Stimulated activated CD8-positive, alpha-beta memory T cell treated with anti-CD3 and anti-CD28 coated beads, Interleukin-7, amount 100 ng/mL, for 1 hour (primary cell): Measurements from ENCODE around the gene INSM1.

ENCODE experiments used
- DNase-seq, 2 donors: peaks; one replicate each; pipeline ENCODE4 v3.0.0-alpha.2; 2020; ENCODE audit warnings: low read depth in 2 of 2

INSM1 gene

DNA sequence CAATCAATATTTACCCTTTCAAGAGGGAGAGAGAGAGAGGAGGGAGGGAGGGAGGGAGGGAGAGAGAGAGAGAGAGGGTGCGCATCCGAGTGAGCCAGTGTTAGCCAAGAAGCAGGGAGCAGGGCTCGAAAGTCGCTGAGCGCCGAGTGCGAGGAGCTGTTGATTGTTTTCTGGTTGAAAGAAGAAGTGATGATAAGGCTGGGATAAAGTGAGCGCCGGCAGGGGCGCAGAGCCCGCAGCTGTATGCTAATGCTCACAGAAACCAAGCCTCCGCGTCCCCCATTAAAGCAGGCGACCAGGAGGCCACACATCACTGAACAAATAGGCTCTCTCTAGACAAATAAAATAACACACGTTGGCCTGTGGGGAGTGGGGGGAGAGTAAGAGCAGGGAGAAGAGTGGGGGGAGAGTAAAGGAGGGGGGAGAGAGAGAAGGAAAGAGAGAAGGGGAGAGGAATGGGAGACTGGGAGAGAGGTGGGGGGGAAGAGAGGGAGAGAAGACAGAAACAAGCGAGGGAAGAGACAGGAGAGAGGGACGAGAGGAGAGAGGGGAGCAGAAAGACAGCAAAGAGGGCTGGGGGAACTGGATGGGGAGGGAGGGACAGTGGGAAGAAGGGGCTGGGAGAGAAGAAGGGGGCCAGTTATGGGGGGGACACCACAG lies 5.0 kb upstream of the INSM1 start:
- DNase-seq, result no peak

DNA sequence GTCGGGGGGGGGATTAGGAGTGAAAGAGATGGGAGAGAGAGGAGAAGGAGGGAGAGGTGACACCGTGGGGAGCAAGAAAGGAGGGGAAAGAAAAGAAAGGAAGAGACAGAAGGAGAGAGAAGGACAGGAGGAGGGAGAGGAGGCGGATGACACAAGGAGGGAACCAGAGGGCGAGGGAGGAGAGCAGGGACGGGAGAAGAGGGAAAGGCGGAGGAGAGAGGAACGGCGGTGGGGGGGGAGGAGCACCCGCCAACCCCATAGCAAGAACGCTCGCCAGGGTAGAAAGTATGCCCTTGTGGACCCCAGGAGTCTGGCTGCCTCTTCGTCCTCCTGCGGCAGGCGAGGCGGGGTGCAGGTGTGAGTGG lies 4.5 kb upstream of the INSM1 start:
- DNase-seq, result no peak

DNA sequence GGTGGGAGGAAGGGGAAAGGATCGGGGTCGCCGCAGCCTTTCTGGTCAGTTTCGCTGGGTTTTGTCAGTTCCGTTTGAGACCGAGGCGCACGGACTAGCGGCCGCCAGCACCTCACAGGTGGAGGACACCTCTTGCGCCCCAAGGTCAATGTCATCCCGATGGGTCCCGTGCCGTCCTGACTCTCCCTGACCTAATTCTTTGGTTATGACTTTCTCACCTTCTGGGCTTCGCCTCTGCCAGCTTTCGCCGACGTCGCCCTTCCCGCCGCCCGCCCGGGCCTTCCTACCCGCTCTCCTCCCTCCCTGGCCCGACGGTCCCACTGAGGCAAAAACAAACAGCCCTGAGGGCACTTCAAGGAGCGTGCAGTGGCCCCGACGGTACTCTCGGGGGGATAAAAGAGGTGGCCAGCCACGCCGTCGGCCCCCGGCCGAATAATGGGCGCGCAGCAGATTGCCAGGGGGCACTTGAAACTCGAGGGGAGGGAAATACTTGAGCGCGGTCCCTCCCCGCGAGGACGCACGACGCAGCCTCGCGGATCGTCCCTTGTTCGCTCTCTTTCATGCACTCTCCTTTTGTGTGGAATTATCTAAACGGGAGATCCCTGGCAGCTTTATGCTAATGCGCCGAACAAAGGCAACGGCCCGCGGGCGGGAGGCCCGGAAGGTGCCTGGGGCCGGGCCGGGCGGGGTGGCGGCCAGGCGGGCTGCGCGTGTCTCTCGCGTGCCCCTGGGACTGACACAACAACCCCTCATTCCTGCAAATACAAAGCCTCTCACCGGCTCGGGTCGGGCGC lies 3.9 kb upstream of the INSM1 start:
- DNase-seq, result no peak

DNA sequence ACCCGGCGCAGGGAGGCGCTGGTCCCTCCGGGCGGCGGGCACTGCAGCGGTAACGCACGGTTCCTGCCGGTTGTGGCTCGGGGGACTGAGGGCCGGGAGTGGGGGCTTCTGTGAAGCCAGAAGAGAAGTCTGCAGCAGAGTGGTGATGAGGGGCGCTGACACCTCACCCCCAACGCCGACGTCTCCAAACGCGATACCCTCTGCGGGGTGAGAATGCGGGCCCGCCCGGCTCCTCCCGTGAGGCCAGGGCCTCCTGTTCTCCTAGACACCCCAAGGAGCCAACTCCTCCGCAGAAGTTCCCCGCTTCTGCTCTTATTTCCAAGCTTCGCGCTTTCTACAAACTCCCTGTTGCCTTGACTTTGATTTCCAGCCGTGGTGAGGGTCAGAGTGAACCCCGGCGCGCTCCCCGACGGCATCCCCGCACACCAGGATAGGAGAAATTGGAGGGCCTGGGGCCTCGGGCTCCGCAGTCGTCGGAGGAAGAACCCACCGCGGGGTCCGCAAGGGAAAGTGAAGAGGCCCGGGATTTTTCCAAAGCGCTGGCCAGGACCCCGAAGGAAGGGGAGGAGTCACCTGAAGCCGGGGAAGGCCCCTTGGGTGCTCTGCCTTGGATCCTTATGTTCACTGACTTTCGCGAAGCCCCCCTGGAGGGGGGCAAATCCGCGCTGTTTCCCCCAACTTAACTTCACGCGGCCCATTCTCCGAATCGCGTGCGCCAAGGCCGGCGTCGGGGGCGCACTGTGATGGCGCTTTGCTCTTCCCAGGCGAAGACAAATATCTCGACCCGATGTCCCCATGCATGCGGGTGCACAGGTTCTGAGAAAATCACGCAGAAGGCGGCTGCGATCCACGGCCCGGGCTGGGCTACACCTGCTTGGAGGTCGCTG lies 3.1 kb upstream of the INSM1 start:
- no peak for DNase-seq

DNA sequence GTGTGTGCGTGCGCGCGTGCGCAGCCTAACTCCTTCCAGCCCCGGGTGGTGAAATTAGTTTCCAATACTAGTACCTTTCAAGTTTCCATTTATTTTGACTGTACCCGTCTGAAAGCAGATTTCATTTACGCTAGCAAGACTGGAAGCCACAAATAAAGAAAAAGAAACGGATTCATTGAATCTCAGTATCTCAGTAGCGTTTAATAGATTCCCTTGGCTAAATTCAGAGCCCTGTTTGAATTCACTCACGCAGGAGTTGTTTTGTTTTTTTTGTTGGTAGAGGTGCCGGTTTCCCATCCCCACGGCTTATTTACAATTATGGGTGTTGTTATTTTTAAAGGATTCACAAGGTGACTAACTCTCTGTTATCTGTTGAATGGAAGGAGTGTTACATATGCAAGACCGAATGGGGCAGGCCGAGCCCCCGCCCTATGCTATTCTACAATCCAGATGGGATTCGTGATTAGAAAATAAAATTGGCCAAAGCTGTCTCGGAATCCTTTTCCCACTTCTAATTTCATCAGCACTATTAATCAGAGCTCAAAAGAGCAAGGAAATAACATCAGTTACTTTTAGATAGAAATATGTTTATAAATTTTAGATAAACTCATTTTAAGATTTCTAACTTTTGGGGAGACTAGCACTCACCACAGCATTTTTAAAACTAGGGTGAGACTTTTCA lies 2.3 kb upstream of the INSM1 start:
- no peak for DNase-seq

DNA sequence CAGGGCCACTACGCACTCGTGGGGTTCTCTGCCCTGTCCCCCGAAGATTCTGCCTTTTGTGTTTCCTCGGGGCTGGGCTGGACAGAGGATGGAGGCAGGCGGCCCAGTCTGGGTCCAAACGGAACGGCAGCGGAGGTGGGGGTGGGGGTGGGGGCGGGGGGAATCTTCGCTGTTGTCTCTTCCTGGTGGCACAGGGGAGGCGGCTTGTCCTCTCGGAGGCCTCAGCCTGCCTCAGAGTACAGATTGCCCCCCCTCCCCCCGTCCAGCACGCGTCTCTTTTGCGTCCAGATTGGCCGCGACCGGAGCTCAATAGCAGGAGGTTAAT lies 1.4 kb upstream of the INSM1 start:
- no peak for DNase-seq

DNA sequence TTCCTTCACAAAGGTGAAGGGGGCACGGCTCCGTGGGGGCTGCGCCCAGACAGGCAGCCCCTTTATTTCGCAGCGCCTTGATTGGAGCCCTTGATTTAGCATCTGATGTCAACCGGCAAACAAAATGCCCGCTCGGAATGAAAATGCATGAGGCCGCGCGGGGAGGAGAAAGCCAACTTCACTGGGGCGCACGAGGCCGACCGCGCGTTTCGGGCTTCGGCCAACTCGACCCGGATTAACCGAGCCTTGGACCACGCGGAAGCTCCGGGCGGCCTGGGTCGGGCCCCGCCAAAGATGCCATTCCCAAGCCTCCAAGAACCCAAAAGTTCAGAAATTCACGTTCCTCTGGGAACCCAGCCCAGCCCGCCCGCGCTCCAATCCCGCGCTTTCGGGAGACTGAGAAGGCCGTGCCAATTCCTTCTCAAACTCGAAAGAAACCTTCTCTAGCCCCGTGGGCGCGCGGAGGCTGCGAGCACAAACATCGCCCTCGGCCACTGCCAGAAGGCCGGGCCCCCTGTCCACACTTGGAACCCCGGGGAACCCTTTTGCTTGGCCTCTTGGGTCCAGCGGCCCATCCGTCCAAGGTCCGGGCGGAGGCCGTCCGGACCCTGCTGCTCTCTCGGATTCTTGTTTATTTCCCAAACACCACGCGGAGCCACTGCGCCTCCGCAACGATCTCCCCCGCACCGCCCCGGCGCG lies 879 bp upstream of the INSM1 start:
- DNase-seq, result no peak

DNA sequence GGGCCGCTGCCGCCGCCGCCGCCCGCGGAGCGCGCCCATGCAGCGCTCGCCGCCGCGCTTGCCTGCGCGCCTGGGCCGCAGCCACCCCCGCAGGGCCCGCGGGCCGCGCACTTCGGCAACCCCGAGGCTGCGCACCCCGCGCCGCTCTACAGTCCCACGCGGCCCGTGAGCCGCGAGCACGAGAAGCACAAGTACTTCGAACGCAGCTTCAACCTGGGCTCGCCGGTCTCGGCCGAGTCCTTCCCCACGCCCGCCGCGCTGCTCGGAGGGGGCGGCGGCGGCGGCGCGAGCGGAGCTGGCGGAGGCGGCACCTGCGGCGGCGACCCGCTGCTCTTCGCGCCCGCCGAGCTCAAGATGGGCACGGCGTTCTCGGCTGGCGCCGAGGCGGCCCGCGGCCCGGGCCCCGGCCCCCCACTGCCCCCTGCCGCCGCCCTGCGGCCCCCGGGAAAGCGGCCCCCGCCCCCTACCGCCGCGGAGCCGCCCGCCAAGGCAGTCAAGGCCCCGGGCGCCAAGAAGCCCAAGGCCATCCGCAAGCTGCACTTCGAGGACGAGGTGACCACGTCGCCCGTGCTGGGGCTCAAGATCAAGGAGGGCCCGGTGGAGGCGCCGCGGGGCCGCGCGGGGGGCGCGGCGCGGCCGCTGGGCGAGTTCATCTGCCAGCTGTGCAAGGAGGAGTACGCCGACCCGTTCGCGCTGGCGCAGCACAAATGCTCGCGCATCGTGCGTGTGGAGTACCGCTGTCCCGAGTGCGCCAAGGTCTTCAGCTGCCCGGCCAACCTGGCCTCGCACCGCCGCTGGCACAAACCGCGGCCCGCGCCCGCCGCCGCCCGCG lies 730 bp downstream of the INSM1 start:
- no peak for DNase-seq

DNA sequence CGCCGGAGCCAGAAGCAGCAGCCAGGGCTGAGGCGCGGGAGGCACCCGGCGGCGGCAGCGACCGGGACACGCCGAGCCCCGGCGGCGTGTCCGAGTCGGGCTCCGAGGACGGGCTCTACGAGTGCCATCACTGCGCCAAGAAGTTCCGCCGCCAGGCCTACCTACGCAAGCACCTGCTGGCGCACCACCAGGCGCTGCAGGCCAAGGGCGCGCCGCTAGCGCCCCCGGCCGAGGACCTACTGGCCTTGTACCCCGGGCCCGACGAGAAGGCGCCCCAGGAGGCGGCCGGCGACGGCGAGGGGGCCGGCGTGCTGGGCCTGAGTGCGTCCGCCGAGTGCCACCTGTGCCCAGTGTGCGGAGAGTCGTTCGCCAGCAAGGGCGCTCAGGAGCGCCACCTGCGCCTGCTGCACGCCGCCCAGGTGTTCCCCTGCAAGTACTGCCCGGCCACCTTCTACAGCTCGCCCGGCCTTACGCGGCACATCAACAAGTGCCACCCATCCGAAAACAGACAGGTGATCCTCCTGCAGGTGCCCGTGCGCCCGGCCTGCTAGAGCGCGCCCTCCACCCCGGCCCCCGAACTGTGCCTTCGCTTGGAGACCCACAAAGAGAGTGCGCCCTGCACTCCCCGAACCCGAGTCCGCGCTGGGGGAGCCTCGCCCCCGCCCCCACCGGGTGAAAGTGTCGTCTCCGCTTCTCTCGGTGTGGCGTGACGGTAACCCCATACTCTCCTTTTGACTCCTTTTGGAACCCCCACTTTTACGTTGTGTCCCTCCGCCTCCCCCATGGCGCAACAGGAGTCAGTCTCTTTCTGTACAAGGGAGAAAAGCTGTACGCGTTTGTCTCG lies 1.6 kb downstream of the INSM1 start:
- no peak for DNase-seq

DNA sequence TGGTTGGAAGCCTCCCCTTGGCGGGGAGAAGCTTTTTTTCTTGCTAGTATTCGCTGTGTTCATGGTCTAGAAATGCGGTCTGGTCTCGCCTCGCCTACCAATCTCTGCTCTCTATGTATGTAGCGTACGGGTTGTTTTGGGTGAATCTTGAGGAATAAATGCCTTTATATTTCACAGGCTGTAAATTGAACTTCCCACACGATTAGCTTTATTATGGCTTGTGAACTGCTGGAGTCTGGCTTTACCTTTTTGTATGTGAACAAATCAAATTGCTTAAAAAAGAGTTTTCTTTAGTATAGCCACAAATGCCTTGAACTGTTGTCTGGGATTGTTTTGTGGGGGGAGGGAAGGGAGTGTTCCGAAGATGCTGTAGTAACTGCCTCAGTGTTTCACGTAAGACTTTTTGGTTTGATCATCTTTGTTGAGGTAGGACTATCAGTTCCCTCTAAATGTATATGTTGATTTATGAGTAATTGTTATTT lies 2.2 kb downstream of the INSM1 start:
- DNase-seq, result no peak

DNA sequence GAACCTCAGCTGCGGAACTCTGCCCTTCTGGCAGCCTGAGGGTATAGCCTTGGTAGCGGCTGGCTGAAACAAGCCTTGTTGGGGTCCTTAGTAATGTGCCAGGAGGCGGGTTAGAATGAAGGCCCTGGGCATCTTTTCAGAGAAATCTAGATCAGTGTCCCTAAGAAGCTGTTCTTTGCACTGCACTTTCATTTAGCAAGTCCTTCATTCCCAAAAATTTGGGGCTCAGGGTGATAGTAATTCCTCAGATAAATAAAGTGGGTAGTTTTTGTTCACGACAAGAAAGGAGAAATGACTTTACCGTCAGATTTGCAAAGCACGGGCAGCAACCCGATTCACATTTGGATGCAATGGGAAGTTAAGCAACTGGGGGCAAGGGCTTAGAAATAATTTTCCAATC lies 3.2 kb downstream of the INSM1 start:
- DNase-seq, result no peak

DNA sequence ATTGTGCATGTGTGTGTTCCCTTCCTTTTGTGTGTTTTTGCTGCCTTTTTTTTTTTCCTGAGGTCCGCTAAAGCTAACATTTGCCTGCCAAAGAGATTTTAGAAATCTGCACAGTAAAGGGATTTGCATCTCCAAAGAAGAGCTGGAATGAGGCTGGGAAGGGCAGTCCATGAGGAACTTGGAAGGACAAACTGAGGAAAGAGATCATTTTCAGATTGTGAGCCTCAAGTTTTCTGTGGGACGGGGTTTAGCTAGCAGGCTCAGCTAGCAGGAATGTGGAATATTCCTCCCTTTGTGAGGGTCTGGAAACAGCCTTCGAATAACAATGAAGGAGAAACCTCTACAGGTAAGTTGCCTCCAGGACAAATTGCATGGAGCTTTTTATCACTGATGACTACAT lies 3.8 kb downstream of the INSM1 start:
- no peak for DNase-seq

DNA sequence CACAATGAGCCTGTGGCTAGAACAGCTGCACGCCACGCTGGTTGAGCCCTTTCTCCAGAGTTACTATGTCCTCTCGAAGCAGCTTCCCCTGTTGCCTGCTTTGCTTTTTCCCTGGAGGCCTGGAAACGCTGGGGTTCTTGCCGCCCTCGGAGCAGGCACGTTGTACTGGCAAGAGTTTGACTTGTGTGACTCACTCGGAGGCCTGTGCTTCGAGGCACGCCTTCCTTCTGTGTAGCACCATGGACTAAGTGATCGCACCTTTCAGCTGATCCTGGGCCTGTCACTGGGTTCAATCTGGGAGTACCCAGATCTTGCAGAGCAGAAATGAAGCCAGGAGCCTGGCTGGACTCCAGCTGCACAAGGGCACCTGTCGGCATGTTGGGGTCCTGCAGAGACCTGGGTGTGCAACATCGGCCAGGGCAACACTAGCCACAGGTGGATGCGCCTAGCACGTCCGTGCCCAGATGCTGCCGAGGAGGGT lies 5.2 kb downstream of the INSM1 start:
- no peak for DNase-seq

DNA sequence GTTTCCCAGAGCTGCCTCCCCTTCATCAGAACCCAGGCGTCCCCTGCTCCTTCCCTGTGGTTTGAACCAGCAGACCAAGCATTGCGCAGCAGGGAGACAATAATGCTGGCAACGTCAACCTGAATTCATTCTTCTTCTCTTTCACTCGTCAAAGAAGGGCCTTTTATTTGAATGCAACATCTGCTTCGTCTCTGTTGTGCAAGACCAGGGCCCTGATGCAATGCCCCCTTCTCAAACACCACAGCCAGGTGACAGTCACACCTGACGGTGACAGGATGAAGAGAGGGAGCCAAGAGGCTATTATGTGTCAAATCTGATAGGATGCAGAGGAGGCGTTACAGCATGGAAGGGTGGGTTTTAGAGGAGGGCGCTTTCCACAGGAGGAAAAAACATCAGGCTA lies 8.0 kb downstream of the INSM1 start:
- DNase-seq, result no peak

DNA sequence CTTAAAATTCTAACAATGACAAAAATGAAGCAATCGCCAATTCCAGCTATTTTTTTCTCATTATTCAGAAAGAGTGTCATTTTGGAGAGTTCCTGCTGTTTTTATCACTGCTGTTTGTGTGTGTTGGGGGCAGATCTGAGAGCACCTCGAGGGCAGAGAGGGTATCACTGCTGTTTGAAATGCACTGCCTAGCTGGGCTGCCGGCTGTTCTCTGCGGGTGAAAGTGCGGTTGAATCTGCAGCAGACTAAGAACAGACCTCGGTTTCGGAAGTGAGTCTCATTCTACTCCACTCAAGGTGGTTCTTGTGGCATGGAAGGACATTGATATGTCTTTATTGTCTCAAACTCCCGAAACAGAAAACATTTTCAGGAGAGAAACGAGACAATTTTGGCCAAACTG lies 18.3 kb downstream of the INSM1 start:
- DNase-seq, result no peak

DNA sequence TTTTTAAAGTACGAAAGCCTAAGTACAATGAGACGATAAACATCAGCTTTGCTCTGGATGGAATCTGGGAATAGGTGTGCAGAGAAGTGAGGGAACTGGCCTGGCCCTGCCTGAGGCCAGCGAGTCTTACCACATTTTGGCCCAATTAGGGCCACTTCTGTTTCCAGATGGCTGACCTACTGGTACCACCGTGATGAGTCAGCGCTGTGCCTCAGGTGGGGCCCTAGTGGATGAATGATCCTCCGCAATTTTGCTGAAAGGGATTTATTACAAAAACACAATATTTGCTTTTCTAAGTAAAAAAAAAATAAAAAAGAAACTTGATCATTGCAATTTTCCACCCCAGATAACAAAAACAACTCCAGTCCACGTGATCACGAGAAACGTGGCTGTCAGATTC lies 22.5 kb downstream of the INSM1 start:
- DNase-seq, result no peak

DNA sequence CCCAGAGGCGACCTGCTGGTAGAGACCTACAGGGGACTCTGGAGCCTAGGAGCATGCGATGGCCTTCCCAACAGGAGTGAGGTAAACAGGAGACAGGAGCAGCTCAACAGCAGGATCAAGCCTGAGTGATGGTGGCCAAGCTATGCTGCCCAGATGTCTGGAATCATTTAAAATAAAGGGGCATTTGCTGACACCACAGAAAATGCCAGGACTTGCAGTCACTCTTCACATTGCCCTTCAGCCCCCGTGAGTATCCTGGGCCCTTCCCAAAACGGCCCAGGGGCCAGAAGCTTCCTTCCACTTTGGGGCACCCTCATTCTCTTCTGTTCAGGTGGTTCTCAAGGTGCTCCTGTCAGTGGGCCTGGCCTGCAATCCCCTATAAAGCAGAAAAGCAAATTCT lies 23.2 kb downstream of the INSM1 start:
- no peak for DNase-seq

DNA sequence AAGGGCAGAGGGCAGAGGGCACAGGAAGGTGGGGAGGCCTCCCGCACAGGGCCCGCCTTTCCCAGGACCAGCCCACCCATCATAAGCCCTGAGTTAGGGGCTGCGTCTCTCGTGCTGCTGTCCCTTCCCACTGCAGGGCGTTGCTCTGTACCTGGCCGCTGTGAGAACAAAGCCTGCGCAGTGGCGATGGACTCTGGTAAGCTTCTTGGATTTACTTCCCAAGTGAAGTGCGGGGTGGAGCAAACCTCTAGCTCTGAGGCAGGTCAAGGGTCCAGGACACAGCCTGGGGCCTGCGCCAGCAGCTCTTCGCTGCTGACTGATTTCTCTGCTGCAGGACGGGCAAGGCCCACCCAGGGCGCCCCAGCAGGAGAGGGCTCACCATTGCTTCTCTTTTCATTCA lies 23.9 kb downstream of the INSM1 start:
- no peak for DNase-seq
